Tibial artery (tissue), 4 donors: ENCODE data around the gene PRKAR2B.

Experiments
- DNase-seq, 2 donors: peaks; one replicate each; pipeline ENCODE4 v3.0.0-alpha.2; 2019
- H3K27ac ChIP-seq, 2 donors: fragments of 200-600 bp; sonication (generic) in 1 of 2; 1 replicate in 1 of 2; 2 replicates in 1 of 2; pipeline ENCODE4 v1.5.1; 2018 to 2019; ENCODE audit warnings: mild to moderate bottlenecking in 1 of 2
- H3K27me3 ChIP-seq, 2 donors: fragments of 200-600 bp; sonication (generic) in 1 of 2; one replicate each; pipeline versions ENCODE4 v1.5.1 to v1.6.0; 2016 to 2019
- H3K36me3 ChIP-seq, 3 donors: fragments of 200-600 bp; sonication (generic) in 2 of 3; one replicate each; pipeline ENCODE4 v1.5.1; 2016 to 2019; ENCODE audit warnings: mild to moderate bottlenecking in 2 of 3
- H3K4me1 ChIP-seq, 4 donors: fragments of 200-600 bp; sonication (generic) in 2 of 4; 1 replicate in 3 of 4; 2 replicates in 1 of 4; pipeline ENCODE4 v1.5.1; 2016 to 2019
- H3K4me3 ChIP-seq, 2 donors: fragments of 200-600 bp; sonication (generic) in 1 of 2; 1 replicate in 1 of 2; 2 replicates in 1 of 2; pipeline ENCODE4 v1.5.1; 2018 to 2019; ENCODE audit warnings: mild to moderate bottlenecking in 2 of 2
- H3K9me3 ChIP-seq, 3 donors: fragments of 200-600 bp; sonication (generic) in 1 of 3; one replicate each; pipeline ENCODE4 v1.5.1; 2016 to 2019
- intact Hi-C: fragments of 100-400 bp; cut with DNase I; formaldehyde crosslinking; loops from one replicate; pipeline ENCODE4 v1.15.0; 2023; ENCODE audit warnings: low total_unique reads
- TF ChIP-seq, protein P1 (sequence below), 2 experiments: fragments of 200-600 bp in 1 of 2; fragments of 450-650 bp in 1 of 2; IDR thresholded peaks; one replicate each; pipeline ENCODE4 v1.5.1; 2017 to 2019; ENCODE audit warnings: antibody characterized with exemption in 2 of 2, mild to moderate bottlenecking in 1 of 2, moderate library complexity in 1 of 2

PRKAR2B gene

DNA sequence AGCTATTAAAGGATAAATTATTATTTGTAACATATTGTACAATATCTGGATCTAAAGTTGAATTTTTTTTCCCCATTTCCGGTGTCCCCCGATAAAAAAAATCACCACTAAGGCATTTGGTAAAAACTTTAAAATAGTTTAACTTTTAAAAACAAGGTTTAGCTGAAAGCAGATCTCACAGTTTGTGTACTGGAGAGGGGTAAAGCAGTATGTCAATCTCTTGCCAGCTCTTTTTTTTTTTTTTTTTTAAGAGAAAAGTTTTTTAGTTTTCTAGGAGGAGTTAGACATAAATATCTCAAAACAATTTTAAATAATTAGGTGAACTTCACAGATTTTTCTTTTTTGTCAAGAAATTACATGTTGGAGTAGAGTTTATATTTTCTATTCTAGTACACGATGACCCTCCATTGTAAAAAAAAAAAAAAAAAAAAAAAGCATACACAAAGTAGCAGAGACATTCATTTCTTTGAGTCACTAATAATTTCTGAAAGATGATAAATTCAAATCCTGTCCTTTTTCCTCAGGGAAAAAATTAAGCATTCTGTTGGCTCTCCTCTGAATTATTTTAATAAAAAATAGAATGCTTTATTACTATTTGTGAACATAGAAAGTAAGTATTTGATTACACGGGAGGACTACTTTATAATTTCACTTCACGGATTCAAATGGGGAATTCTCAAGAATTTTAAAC lies 122.4 kb downstream of the PRKAR2B start:
- Histone ChIP-seq H3K4me3 (peak overlapping the region; percentile 58 to 67), H3K27ac (peak overlapping the region; percentile 95 to 100), H3K27me3 (no peaks in the 10 kb centered on the region), H3K4me1 (peaks cover 0 to 27% (median 9%) of the 10 kb centered on the region in 4 donors), H3K9me3 (no peaks in the 10 kb centered on the region), H3K36me3 (no peaks in the 10 kb centered on the region)
- intact Hi-C loops: no loop called here
- DNase-seq: no peak
- TF ChIP-seq, protein P1, sequence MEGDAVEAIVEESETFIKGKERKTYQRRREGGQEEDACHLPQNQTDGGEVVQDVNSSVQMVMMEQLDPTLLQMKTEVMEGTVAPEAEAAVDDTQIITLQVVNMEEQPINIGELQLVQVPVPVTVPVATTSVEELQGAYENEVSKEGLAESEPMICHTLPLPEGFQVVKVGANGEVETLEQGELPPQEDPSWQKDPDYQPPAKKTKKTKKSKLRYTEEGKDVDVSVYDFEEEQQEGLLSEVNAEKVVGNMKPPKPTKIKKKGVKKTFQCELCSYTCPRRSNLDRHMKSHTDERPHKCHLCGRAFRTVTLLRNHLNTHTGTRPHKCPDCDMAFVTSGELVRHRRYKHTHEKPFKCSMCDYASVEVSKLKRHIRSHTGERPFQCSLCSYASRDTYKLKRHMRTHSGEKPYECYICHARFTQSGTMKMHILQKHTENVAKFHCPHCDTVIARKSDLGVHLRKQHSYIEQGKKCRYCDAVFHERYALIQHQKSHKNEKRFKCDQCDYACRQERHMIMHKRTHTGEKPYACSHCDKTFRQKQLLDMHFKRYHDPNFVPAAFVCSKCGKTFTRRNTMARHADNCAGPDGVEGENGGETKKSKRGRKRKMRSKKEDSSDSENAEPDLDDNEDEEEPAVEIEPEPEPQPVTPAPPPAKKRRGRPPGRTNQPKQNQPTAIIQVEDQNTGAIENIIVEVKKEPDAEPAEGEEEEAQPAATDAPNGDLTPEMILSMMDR (IDR thresholded peaks at IDR 0.05): no peak

DNA sequence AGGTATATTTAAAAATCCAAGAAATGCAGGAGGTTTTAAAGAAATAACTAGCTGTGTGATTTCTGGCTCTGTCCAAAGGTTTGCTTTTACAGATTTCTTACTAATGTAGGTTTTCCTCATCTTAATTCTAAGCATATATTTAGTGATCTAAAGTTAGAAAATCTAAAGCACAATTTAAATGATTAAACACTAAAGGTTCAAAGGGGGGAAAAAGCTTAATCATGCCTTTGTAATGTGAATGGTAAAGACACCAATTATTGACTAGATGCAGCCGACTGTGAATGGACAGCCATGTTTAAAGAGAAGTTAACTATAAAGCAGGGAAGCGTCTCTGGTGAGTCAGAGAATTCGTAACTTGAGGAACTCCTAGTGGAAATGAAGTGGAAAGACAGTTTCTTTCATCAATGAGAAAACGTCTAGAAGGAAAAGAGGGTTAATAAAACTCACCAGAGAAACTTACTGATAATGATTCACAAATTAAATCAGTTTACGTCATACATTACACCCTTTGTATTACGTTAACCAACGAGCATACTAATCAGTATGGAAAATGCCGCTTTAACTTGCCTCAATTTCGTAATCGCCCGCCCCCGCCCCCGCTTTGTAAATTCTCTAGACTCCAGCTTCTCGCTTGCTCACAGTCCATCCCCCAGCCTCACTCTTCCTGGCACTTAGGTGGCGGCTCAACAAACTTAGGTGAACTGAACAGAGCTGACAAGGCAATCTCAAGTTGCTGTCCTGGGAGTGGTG lies 123.2 kb downstream of the PRKAR2B start:
- peak overlapping the region; percentile 95 to 100 for H3K27ac ChIP-seq
- H3K9me3 ChIP-seq: no peaks in the 10 kb centered on the region
- TF ChIP-seq, protein P1 (IDR thresholded peaks at IDR 0.05): peak; percentile 53 to 60
- H3K4me3 ChIP-seq: peak overlapping the region; percentile 58 to 67
- no peak for DNase-seq
- H3K27me3 ChIP-seq: no peaks in the 10 kb centered on the region
- peaks cover 0 to 34% (median 11%) of the 10 kb centered on the region in 4 donors for H3K4me1 ChIP-seq
- intact Hi-C loops: no loop called here
- no peaks in the 10 kb centered on the region for H3K36me3 ChIP-seq

DNA sequence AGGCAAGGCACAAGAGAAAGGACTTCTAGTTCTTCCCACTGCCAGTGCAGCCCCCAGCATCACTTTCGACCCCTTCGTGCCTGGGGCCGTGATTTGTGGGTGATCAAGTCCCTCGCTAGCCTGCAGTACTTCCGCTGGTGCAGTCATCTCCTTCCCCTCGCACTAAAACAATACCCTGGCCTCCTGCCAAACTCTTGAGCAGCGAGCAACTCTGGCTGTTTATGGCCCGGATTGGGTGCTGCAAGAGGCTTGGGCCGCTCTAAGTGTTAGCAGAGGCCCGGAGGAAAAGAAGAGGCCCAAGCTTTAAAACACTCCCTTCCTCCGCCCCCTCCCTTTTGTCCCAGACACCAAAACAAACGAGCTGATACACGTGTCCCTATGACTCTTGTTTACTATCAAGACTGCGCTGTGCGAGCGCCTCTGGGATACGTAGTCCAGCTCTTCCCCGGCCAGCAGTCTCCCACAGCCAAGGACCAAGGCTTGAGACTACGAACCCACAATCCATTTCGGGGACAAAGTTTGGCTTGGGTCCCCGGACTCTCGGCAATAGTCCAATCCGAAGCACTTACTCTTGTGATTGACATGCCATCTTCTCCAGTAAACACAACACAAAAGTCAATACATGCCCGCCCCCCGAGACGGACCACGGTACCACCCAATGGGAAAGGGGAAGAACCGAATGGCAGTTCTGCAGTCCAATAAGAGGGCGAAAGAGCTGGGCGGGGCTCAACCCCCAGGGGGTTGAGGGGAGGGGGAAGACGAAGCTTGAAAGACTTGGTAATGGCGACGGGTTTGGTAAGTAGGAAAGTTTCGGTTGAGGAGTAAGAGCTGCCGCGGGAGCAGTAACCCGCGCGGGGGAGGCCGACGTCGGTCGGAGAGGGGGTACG lies 124.0 kb downstream of the PRKAR2B start, which contains the start of gene HBP1:
TSS of gene HBP1 (plus strand) at position 771 of the 887 bp plus-strand sequence. CDS start 10,891 bp downstream, outside the sequence.
- H3K27ac ChIP-seq: peak within 1 kb of the TSS; percentile 98 to 100
- H3K4me1 ChIP-seq: peaks cover 0 to 42% (median 18%) of the 10 kb centered on the region in 4 donors
- TF ChIP-seq, protein P1 (IDR thresholded peaks at IDR 0.05): no peak
- peak within 1 kb of the TSS; percentile 95 to 97 for H3K4me3 ChIP-seq
- no peaks in the 10 kb centered on the region for H3K27me3 ChIP-seq
- intact Hi-C loops: no loop called here
- H3K36me3 ChIP-seq: no peaks in the 10 kb centered on the region
- DNase-seq: peak; percentile 100
- no peaks in the 10 kb centered on the region for H3K9me3 ChIP-seq

DNA sequence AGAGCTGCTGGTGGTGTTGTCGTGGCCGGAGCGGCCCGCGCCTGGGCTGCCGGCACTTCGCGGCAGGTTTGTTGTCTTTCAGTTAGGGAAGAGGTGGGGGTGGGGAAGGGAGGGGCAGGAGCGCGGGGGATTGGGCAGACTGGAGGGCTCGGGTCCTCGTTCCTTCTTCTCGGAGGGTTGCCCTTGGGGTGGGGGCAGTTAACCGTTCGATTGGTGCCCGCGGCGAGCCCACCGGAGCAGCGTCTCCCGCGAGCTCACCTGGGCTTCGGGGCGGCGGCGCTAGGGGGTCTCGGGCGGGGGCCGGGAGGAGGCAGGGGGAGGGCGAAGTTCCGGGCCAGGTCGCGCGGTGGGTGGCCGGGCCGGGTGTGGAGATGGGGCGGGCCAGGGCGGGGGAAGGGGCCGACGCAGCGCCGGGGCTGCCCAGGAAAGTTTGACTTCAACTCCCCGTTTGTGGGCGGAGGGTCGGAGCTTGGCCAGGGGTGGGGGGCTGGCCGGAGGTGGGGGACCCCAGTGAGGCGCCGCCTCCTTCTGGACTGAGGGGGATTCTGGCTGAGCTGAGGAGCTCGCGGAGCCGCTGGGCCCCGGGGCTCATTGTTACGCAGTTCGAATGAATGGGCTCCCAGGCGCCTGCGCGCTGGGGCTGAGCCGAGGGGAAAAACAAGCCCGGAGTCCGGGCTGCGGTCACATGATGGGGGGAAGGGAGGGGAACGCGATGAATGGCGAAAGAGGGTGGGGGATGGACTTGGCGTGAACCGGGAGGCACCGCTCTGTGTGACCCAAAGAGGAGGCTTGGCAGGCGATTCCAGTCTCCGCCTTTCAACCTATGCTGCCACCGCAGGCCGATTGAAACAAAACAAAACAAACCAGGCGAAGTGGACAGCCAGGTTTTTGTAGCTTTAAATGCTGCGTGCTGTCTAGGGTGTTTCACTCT lies 124.9 kb downstream of the PRKAR2B start:
- H3K4me3 ChIP-seq: peak overlapping the region; percentile 95 to 97
- peak overlapping the region; percentile 98 to 100 for H3K27ac ChIP-seq
- peak; percentile 98 to 99 for DNase-seq
- no peaks in the 10 kb centered on the region for H3K27me3 ChIP-seq
- TF ChIP-seq, protein P1 (IDR thresholded peaks at IDR 0.05): no peak
- no peaks in the 10 kb centered on the region for H3K36me3 ChIP-seq
- intact Hi-C loops: no loop called here
- H3K4me1 ChIP-seq: peaks cover 0 to 52% (median 27%) of the 10 kb centered on the region in 4 donors
- no peaks in the 10 kb centered on the region for H3K9me3 ChIP-seq
